Astrocyte of the cerebellum (primary cell): ENCODE measurements around the gene GSTM1.
A peak's percentile ranks its signal among the peaks of the same experiment; 100 is the strongest.
"Not testable (repeated sequence)": the region's sequence is repeated elsewhere in the genome, so short reads cannot be mapped to it uniquely, and the experiment has no call there.

Experiments used
- DNase-seq: peaks from one replicate; pipeline ENCODE4 v3.0.0-alpha.2; 2011; ENCODE audit warnings: low read depth
- H3K4me3 ChIP-seq: 2 replicates; pipeline ENCODE4 v1.5.1; 2011; ENCODE audit warnings: mild to moderate bottlenecking, low read depth, low read length, moderate library complexity
- in situ Hi-C: cut with HindIII; loops from 2 replicates; pipeline ENCODE4 v1.10.0; 2017; ENCODE audit warnings: low sequenced_read_pairs
- TF ChIP-seq, protein P1 (sequence below): IDR thresholded peaks from 2 replicates; pipeline ENCODE4 v1.5.1; 2012; ENCODE audit warnings: low read length, low read depth, moderate library complexity, mild to moderate bottlenecking; ENCODE audit errors: missing control alignments

Gene GSTM1

DNA sequence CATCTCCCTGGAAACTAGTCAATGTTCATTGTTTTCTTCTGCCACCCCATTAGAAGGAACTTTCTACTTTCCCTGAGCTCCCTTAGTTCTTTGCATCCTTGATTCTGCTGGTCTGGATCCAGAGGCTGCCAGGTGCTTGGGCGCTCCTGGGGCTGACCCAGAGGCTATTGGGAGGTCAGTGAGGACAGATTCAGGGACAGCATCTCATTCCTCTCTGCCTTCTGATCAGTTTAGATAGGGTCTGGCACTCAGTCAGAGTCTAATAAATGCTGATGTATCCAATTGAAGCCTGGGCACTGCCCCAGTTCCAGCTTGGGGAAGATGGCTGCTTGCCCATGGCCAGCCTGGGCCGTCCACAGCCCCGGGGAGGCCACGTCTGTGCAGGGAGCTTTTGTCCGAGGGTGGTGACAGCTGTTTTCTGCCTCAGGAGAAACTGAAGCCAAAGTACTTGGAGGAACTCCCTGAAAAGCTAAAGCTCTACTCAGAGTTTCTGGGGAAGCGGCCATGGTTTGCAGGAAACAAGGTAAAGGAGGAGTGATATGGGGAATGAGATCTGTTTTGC lies 2.3 kb downstream of the GSTM1 start:
- in situ Hi-C loops, result no loop called here
- DNase-seq, result no peak
- TF ChIP-seq, protein P1, sequence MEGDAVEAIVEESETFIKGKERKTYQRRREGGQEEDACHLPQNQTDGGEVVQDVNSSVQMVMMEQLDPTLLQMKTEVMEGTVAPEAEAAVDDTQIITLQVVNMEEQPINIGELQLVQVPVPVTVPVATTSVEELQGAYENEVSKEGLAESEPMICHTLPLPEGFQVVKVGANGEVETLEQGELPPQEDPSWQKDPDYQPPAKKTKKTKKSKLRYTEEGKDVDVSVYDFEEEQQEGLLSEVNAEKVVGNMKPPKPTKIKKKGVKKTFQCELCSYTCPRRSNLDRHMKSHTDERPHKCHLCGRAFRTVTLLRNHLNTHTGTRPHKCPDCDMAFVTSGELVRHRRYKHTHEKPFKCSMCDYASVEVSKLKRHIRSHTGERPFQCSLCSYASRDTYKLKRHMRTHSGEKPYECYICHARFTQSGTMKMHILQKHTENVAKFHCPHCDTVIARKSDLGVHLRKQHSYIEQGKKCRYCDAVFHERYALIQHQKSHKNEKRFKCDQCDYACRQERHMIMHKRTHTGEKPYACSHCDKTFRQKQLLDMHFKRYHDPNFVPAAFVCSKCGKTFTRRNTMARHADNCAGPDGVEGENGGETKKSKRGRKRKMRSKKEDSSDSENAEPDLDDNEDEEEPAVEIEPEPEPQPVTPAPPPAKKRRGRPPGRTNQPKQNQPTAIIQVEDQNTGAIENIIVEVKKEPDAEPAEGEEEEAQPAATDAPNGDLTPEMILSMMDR, result no peak
- H3K4me3 ChIP-seq, result no peak overlapping the region

DNA sequence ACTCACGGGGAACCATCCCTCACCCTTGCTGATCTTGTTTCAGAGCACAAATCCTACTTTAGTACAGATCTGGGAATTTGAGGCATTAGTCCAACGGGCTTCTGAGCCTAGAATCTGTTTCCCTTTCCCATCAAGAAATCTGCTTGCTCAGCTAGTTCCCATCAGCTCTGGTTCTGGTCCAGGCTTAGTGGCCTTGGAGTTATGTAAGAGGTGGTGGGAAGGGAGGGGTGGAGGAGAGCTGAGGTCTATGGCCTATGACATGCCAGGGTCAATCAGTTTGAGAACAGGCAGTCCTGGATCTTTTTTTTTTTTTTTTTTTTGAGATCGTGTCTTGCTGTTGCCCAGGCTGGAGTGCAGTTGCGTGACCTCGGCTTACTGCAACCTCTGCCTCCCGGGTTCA lies 4.1 kb downstream of the GSTM1 start:
- TF ChIP-seq, protein P1, result no peak
- in situ Hi-C loops, result no loop called here

DNA sequence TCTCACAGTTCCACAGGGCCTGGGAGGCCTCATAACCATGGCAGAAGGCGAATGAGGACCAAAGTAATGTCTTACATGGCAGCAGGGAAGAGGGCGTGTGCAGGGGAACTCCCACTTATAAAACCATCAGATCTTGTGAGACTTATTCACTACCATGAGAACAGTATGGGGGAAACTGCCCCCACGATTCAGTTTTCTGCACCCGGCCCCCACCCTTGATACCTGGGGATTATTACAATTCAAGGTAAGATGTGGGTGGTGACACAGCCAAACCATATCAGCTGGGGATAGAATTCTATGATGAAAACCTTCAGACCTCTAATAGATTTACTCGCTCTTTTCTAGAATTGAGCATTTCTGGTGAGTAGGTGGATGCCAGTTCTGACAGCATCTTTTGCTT lies 6.8 kb downstream of the GSTM1 start:
- H3K4me3 ChIP-seq, in situ Hi-C loops, DNase-seq: not testable (repeated sequence)

More for the DNA sequence above, 4.1 kb downstream of the GSTM1 start:
- H3K4me3 ChIP-seq, result no peak overlapping the region
- DNase-seq, result no peak

GRCh38 chr1:109695138-109695537 lies 7.5 kb downstream of the GSTM1 start:
- in situ Hi-C loops, DNase-seq, H3K4me3 ChIP-seq: not testable (repeated sequence)

DNA sequence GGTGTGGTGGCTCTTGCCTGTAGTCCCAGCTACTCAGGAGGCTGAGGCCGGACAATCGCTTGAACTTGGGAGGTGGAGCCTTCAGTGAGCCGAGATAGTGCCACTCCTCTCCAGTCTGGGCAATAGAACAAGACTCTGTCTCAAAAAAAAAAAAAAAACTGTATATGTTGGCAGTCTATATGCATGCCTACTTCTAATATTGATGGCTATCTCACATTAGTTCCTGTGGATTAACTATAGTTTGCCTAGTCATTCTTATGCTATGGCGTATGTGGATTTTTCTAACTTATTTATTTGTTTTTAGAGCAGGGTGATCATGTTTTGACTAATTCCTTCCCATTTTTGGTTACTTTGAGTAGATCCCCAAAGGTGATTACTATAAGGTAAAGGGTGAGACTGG lies 9.4 kb downstream of the GSTM1 start:
- in situ Hi-C loops, result no loop called here
- H3K4me3 ChIP-seq, result no peak overlapping the region
- TF ChIP-seq, protein P1, result no peak
- no peak for DNase-seq

DNA sequence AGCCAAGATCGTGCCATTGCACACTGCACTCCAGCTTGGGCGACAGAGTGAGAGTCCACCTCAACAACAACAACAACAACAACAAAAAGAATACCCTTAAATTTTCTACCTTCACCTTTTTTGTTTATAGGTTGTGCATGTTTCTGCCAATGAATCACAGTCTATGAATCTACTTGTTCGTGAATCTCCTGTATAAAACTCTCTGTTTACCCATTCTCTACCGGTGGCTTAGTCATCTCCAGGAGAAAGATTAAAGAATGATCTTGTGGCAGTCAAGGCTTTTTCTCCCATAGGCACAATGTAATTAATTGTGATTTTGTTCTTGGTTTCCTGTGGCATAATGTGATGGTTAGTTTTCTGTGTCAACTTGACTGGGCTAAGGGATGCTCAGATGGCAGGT lies 10.2 kb downstream of the GSTM1 start:
- H3K4me3 ChIP-seq, DNase-seq, in situ Hi-C loops: not testable (repeated sequence)

DNA sequence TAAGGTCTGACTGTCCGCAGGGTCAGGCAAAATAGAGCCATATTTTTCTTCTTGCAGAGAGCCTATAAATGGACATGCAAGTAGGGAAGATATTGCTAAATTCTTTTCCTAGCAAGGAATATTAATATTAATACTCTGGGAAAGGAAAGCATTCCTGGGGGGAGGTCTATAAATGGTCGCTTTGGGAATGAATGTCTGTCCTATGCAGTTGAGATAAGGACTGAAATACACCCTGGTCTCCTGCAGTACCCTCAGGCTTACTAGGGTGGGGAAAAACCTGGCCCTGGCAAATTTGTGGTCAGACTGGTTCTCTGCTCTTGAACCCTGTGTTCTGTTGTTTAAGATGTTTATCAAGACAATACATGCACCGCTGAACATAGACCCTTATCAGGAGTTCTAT lies 15.3 kb downstream of the GSTM1 start:
- DNase-seq, H3K4me3 ChIP-seq: not testable (repeated sequence)
- in situ Hi-C loops, result loop anchor here (10.0 kb wide), 1 partner anchor 158 kb away; the partner anchor contains the start of gene GNAI3

- no peak overlapping the region for H3K4me3 ChIP-seq
- TF ChIP-seq, protein P1, result no peak
- no peak for DNase-seq
- in situ Hi-C loops, result loop anchor here (10.0 kb wide), 1 partner anchor 159 kb away; the partner anchor contains the start of gene GNAI3
These were observed 16.6 kb downstream of the GSTM1 start for GRCh38 chr1:109704173-109704572.

DNA sequence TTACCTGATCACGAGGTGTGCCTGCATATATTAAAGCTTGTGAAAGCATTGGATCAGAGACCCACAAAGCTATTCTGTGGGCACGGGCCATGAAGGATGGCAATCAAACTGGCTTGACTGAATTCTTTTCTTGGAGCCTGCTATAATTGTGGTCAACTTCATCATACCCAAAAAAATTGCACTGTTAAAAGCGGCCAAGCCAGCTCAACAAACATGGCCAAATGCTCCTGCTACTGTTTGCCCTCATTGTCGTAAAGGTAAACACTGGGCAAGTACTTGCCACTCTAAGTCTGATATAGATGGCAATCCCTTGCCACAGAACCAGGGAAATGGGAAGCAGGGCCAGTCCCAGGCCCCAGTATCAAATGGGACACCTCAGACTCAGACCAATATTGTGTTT lies 17.8 kb downstream of the GSTM1 start:
- DNase-seq, result no peak
- H3K4me3 ChIP-seq, result no peak overlapping the region
- TF ChIP-seq, protein P1, result no peak
- in situ Hi-C loops, result loop anchor here (5.0 to 10.0 kb wide), 3 partner anchors 53 to 161 kb away; partner anchors contain the start of gene GNAI3

DNA sequence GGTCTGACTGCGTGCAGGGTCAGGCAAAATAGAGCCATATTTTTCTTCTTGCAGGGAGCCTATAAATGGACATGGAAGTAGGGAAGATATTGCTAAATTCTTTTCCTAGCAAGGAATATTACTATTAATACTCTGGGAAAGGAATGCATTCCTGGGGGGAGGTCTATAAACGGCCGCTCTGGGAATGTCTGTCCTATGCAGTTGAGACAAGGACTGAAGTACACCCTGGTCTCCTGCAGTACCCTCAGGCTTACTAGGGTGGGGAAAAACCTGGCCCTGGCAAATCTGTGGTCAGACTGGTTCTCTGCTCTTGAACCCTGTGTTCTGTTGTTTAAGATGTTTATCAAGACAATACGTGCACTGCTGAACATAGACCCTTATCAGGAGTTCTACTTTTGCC lies 21.3 kb downstream of the GSTM1 start:
- not testable (repeated sequence) for H3K4me3 ChIP-seq, DNase-seq
- in situ Hi-C loops, result loop anchor here (5.0 to 10.0 kb wide), 3 partner anchors 57 to 164 kb away; partner anchors contain the start of gene GNAI3

- not testable (repeated sequence) for DNase-seq, H3K4me3 ChIP-seq
- in situ Hi-C loops, result loop anchor here (5.0 to 10.0 kb wide), 3 partner anchors 57 to 165 kb away; partner anchors contain the start of gene GNAI3
These were observed 22.2 kb downstream of the GSTM1 start for GRCh38 chr1:109709822-109710221.

GRCh38 chr1:109711593-109712320 lies 24.1 kb downstream of the GSTM1 start, which contains the start of gene GSTM5:
GSTM5 (plus strand) TSS chr1:109712251; CDS start chr1:109712313, 62 bp downstream.
- DNase-seq, in situ Hi-C loops: not testable (repeated sequence)
- peak within 1 kb of the TSS; percentile 26 for H3K4me3 ChIP-seq
